OCI-LY1 (cell line): ENCODE measurements around the gene MAD1L1.

Experiments
- H2AFZ ChIP-seq: fragments of 200-600 bp; sonication (generic), shearing (Covaris generic); 2 replicates; pipeline ENCODE4 v1.6.0; 2014; ENCODE audit warnings: antibody characterized with exemption, mild to moderate bottlenecking, low read length
- H3F3A ChIP-seq: fragments of 200-600 bp; sonication (generic), shearing (Covaris generic); 2 replicates; pipeline ENCODE4 v1.6.0; 2014; ENCODE audit warnings: mild to moderate bottlenecking, antibody characterized with exemption, low read length, moderate library complexity; ENCODE audit not compliant: insufficient read depth
- H3K27ac ChIP-seq: fragments of 200-600 bp; sonication (generic); 2 replicates; pipeline ENCODE4 v1.5.1; 2014; ENCODE audit warnings: low read length, mixed run types, mild to moderate bottlenecking, low read depth; ENCODE audit not compliant: poor library complexity, severe bottlenecking
- H3K27me3 ChIP-seq: fragments of 200-600 bp; sonication (generic); 2 replicates; pipeline ENCODE4 v1.6.0; 2014; ENCODE audit warnings: antibody characterized with exemption, mild to moderate bottlenecking, low read length, moderate library complexity; ENCODE audit not compliant: insufficient read depth
- H3K36me3 ChIP-seq: fragments of 200-600 bp; sonication (generic); 2 replicates; pipeline ENCODE4 v1.6.1; 2014; ENCODE audit warnings: mild to moderate bottlenecking, antibody characterized with exemption, low read length, moderate library complexity, mixed read lengths; ENCODE audit not compliant: insufficient read depth
- H3K4me1 ChIP-seq: fragments of 200-600 bp; sonication (generic); 2 replicates; pipeline ENCODE4 v1.5.1; 2014; ENCODE audit warnings: mild to moderate bottlenecking, low read length, moderate library complexity; ENCODE audit not compliant: insufficient read depth, severe bottlenecking
- H3K4me2 ChIP-seq: fragments of 200-600 bp; sonication (generic), shearing (Covaris generic); 2 replicates; pipeline ENCODE4 v1.6.1; 2014; ENCODE audit warnings: low read length
- H3K4me3 ChIP-seq: fragments of 200-600 bp; sonication (generic); 2 replicates; pipeline ENCODE4 v1.5.1; 2014; ENCODE audit warnings: low read length, low read depth, mild to moderate bottlenecking, mixed read lengths; ENCODE audit not compliant: poor library complexity, severe bottlenecking
- H3K79me2 ChIP-seq: fragments of 200-600 bp; shearing (Covaris generic); 2 replicates; pipeline ENCODE4 v1.6.1; 2016; ENCODE audit warnings: mixed run types, low read length, mixed read lengths; ENCODE audit not compliant: insufficient read depth
- H3K9ac ChIP-seq: fragments of 200-600 bp; sonication (generic), shearing (Covaris generic); 2 replicates; pipeline ENCODE4 v1.6.1; 2014; ENCODE audit warnings: mild to moderate bottlenecking, low read length, mixed read lengths
- H3K9me2 ChIP-seq: fragments of 200-600 bp; sonication (generic), shearing (Covaris generic); 2 replicates; pipeline ENCODE4 v1.6.1; 2014; ENCODE audit warnings: low read depth, mild to moderate bottlenecking, low read length, mixed read lengths
- H3K9me3 ChIP-seq: fragments of 200-600 bp; shearing (Covaris generic); 2 replicates; pipeline ENCODE4 v1.6.1; 2014; ENCODE audit warnings: low read length, mixed read lengths
- H4K20me1 ChIP-seq: fragments of 200-600 bp; sonication (generic), shearing (Covaris generic); 2 replicates; pipeline ENCODE4 v1.6.0; 2016; ENCODE audit warnings: mild to moderate bottlenecking, low read length; ENCODE audit not compliant: insufficient read depth
- EZH2 ChIP-seq: fragments of 200-600 bp; sonication (generic), shearing (Covaris generic); IDR thresholded peaks from 2 replicates; pipeline ENCODE4 v1.8.0; 2017; ENCODE audit warnings: borderline replicate concordance, mixed run types, mild to moderate bottlenecking, antibody characterized with exemption, low read length, moderate library complexity, mixed read lengths
- TF ChIP-seq, protein P1 (sequence below): fragments of 200-600 bp; sonication (generic), shearing (Covaris generic); IDR thresholded peaks from 2 replicates; pipeline ENCODE4 v1.5.1; 2017; ENCODE audit warnings: mild to moderate bottlenecking, antibody characterized with exemption, low read length, moderate library complexity, mixed read lengths

Gene MAD1L1

DNA sequence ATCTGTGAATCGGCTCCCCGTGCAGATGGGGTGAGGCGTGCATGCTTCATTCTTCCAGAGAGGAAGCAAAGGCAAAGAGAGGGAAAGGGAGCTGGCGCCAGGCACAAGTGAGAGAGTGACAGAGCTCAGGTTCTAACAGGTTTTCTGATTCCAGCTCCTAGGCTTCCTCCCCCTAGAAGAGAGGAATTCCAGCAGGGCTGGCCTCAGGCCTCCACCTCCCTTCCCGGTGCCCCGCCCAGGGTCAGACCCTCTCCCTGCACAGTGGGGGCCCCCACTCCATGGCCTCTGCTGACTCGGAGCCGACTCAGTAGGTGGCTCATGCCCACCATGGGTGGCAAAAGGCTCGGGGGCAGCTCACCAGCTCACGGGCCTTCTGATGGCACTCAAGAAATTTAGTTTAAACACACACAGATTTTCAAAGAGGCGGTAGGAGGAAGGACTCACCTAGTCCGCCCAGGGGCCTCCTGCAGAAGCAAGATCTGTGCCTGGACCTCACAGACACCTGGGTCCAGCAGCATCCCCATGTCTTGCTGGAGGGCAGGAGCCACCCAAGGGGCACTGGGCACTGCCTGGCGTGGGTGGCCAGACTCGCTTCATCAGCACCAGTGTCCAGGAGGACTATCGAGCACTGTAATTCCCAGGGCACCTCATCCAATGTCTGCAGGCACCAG, 183.5 kb downstream of the MAD1L1 start:
- Histone ChIP-seq H4K20me1 (no peaks in the 10 kb centered on the region), H3K4me1 (peaks cover 15% of the 10 kb centered on the region), H2AFZ (no peak overlapping the region), H3K9me2 (no peaks in the 10 kb centered on the region), H3K9ac (no peak overlapping the region), H3K79me2 (no peaks in the 10 kb centered on the region), H3K36me3 (no peaks in the 10 kb centered on the region), H3K4me3 (no peak overlapping the region), H3K27ac (no peak overlapping the region), H3F3A (no peaks in the 10 kb centered on the region), H3K4me2 (no peak overlapping the region), H3K9me3 (no peaks in the 10 kb centered on the region), H3K27me3 (no peaks in the 10 kb centered on the region)
- TF ChIP-seq, protein P1, sequence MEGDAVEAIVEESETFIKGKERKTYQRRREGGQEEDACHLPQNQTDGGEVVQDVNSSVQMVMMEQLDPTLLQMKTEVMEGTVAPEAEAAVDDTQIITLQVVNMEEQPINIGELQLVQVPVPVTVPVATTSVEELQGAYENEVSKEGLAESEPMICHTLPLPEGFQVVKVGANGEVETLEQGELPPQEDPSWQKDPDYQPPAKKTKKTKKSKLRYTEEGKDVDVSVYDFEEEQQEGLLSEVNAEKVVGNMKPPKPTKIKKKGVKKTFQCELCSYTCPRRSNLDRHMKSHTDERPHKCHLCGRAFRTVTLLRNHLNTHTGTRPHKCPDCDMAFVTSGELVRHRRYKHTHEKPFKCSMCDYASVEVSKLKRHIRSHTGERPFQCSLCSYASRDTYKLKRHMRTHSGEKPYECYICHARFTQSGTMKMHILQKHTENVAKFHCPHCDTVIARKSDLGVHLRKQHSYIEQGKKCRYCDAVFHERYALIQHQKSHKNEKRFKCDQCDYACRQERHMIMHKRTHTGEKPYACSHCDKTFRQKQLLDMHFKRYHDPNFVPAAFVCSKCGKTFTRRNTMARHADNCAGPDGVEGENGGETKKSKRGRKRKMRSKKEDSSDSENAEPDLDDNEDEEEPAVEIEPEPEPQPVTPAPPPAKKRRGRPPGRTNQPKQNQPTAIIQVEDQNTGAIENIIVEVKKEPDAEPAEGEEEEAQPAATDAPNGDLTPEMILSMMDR: no peak
- no peak for TF ChIP-seq EZH2

DNA sequence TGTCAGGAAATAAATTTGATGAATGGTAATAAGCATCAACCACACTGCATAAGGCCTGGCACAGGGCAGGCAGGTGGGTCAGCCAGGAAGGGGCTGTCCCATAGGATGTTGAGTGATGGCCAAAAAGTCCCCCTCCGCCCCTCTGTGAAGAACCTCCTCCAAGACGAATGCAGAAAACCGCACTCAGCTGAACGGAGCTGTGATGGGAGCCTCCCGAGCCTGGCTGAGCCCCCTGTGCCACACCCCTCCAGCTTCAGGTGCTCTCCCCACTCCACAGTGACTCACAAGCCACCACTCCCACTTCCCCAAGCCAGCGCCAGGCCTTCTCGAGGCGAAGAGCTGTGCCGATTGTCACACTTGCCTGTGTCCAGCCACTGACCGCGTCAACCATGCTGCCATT, 184.2 kb downstream of the MAD1L1 start:
- H3K9ac ChIP-seq: no peak overlapping the region
- H3F3A ChIP-seq: no peaks in the 10 kb centered on the region
- no peaks in the 10 kb centered on the region for H3K9me3 ChIP-seq
- H3K4me2 ChIP-seq: no peak overlapping the region
- no peaks in the 10 kb centered on the region; the same call in 1 of the 2 replicates for H3K36me3 ChIP-seq
- TF ChIP-seq, protein P1: no peak
- no peak for TF ChIP-seq EZH2
- no peaks in the 10 kb centered on the region for H4K20me1 ChIP-seq
- H3K4me1 ChIP-seq: peaks cover 15% of the 10 kb centered on the region
- no peak overlapping the region for H3K4me3 ChIP-seq
- no peaks in the 10 kb centered on the region for H3K9me2 ChIP-seq
- H3K79me2 ChIP-seq: no peaks in the 10 kb centered on the region
- H3K27me3 ChIP-seq: no peaks in the 10 kb centered on the region
- H2AFZ ChIP-seq: no peak overlapping the region
- H3K27ac ChIP-seq: no peak overlapping the region

DNA sequence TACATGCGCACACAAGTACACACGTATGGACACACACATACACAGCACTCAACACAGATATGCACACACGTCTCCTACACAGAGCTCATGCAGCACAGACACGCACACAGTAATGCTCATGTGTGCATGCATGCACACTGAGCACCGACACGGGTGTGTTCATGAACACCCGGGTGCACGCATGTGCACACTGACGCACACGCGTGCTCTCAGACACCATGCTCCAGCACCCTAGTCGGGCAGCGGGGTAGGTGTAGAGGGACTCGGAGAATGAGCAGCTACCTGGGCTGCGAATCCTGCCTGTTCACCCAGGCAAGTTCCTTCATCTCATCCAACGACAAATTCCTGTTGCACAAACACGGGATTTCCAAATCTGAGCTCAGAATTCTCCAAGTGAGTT, 184.7 kb downstream of the MAD1L1 start:
- Histone ChIP-seq H3K4me1 (peaks cover 15% of the 10 kb centered on the region), H3K27me3 (no peaks in the 10 kb centered on the region), H2AFZ (no peak overlapping the region), H3K4me2 (no peak overlapping the region), H3K9ac (no peak overlapping the region), H3K9me2 (no peaks in the 10 kb centered on the region), H3K36me3 (no peaks in the 10 kb centered on the region; the same call in 1 of the 2 replicates), H4K20me1 (no peaks in the 10 kb centered on the region), H3K79me2 (no peaks in the 10 kb centered on the region), H3K9me3 (no peaks in the 10 kb centered on the region), H3F3A (no peaks in the 10 kb centered on the region), H3K4me3 (no peak overlapping the region), H3K27ac (no peak overlapping the region)
- TF ChIP-seq, protein P1: no peak
- TF ChIP-seq EZH2: no peak
